Umbilical cord (tissue), 2 donors: ENCODE measurements around the gene C20orf96. TPM values are rescaled to one million over a fixed set of nuclear protein-coding genes. Genes with fewer than 3 reads are reported as not detected.
"Not testable (repeated sequence)": the region's sequence is repeated elsewhere in the genome, so short reads cannot be mapped to it uniquely, and the experiment has no call there.

ENCODE experiments used
- DNase-seq: peaks from one replicate; pipeline ENCODE4 v3.0.0-alpha.2; 2015; ENCODE audit warnings: low spot score
- total RNA-seq: library from RNA; depleted of rRNA; stranded (reverse); fragments of >200 nt; gene quantifications from one replicate; pipeline ENCODE4 v1.2.3, GENCODE V29; 2014; ENCODE audit warnings: low replicate concordance; ENCODE audit not compliant: insufficient read depth

Gene C20orf96
- total RNA-seq, result not detected

GRCh38 chr20:290084-290831, at the start of gene C20orf96:
C20orf96 (minus strand) TSS chr20:290750; CDS start chr20:290610, 140 bp downstream.
- peak; percentile 97 for DNase-seq

GRCh38 chr20:336040-336439, 45.5 kb upstream of the C20orf96 start:
- DNase-seq, result not testable (repeated sequence)

GRCh38 chr20:334578-334977, 44.0 kb upstream of the C20orf96 start:
- DNase-seq, result no peak

GRCh38 chr20:330233-331149, 39.9 kb upstream of the C20orf96 start:
- DNase-seq, result peak; percentile 72

GRCh38 chr20:329851-330232, 39.3 kb upstream of the C20orf96 start:
- DNase-seq, result no peak

- no peak for DNase-seq
These were observed 38.6 kb upstream of the C20orf96 start for GRCh38 chr20:328975-329695.

- no peak for DNase-seq
These were observed 37.8 kb upstream of the C20orf96 start for GRCh38 chr20:328027-328974.

- DNase-seq, result peak; percentile 97
These were observed 36.9 kb upstream of the C20orf96 start for GRCh38 chr20:327186-328026.

GRCh38 chr20:326645-327185, 36.2 kb upstream of the C20orf96 start:
- peak; percentile 58 for DNase-seq

- peak; percentile 77 for DNase-seq
These were observed 35.5 kb upstream of the C20orf96 start for GRCh38 chr20:325889-326644.

GRCh38 chr20:325045-325888, 34.7 kb upstream of the C20orf96 start, which contains the start of gene SOX12:
SOX12 (plus strand) TSS chr20:325552; CDS start chr20:325925, 373 bp downstream.
- peak; percentile 97 for DNase-seq

- DNase-seq, result peak; percentile 93
These were observed 33.9 kb upstream of the C20orf96 start for GRCh38 chr20:324177-325044.

- no peak for DNase-seq
These were observed 25.9 kb upstream of the C20orf96 start for GRCh38 chr20:316316-317068.

- DNase-seq, result no peak
These were observed 23.4 kb upstream of the C20orf96 start for GRCh38 chr20:313948-314347.

GRCh38 chr20:313402-313801, 22.9 kb upstream of the C20orf96 start:
- DNase-seq, result no peak

GRCh38 chr20:312866-313265, 22.3 kb upstream of the C20orf96 start:
- no peak for DNase-seq
